Stimulated activated CD8-positive, alpha-beta memory T cell treated with anti-CD3 and anti-CD28 coated beads, Interleukin-12 subunit alpha, Interleukin-12 subunit beta, amount 100 ng/mL, for 4 hours (primary cell): ENCODE data around the gene ARL5C.
"Not testable (repeated sequence)": the region's sequence is repeated elsewhere in the genome, so short reads cannot be mapped to it uniquely, and the experiment has no call there.

Experiments
- DNase-seq: peaks from one replicate; pipeline ENCODE4 v3.0.0-alpha.2; 2020; ENCODE audit warnings: low read depth

ARL5C gene

GRCh38 chr17:39141294-39141693 is 24.7 kb downstream of the ARL5C start:
- no peak for DNase-seq

- no peak for DNase-seq
Observed at GRCh38 chr17:39139561-39139960, 26.4 kb downstream of the ARL5C start.

GRCh38 chr17:39139161-39139511 is 26.8 kb downstream of the ARL5C start:
- no peak for DNase-seq

GRCh38 chr17:39138431-39139160 is 27.4 kb downstream of the ARL5C start:
- DNase-seq, result no peak

- DNase-seq, result no peak
Observed at GRCh38 chr17:39134878-39135277, 31.1 kb downstream of the ARL5C start.

GRCh38 chr17:39132192-39132610 is 33.8 kb downstream of the ARL5C start:
- DNase-seq, result no peak

- no peak for DNase-seq
Observed at GRCh38 chr17:39131616-39132015, 34.3 kb downstream of the ARL5C start.

- DNase-seq, result no peak
Observed at GRCh38 chr17:39130205-39130604, 35.8 kb downstream of the ARL5C start.

GRCh38 chr17:39129544-39129943 is 36.4 kb downstream of the ARL5C start:
- DNase-seq, result not testable (repeated sequence)

GRCh38 chr17:39126436-39126835 is 39.5 kb downstream of the ARL5C start:
- no peak for DNase-seq

- no peak for DNase-seq
Observed at GRCh38 chr17:39125143-39125875, 40.7 kb downstream of the ARL5C start.

GRCh38 chr17:39123627-39124026 is 42.3 kb downstream of the ARL5C start:
- DNase-seq, result no peak

- DNase-seq, result no peak
Observed at GRCh38 chr17:39122991-39123390, 43.0 kb downstream of the ARL5C start.

- DNase-seq, result not testable (repeated sequence)
Observed at GRCh38 chr17:39121919-39122318, 44.0 kb downstream of the ARL5C start.

- DNase-seq, result no peak
Observed at GRCh38 chr17:39118674-39119419, 47.1 kb downstream of the ARL5C start.

GRCh38 chr17:39116224-39116623 is 49.7 kb downstream of the ARL5C start:
- DNase-seq, result no peak

- no peak for DNase-seq
Observed at GRCh38 chr17:39115135-39115534, 50.8 kb downstream of the ARL5C start.

- DNase-seq, result no peak
Observed at GRCh38 chr17:39114723-39115122, 51.2 kb downstream of the ARL5C start.

GRCh38 chr17:39113871-39114270 is 52.1 kb downstream of the ARL5C start:
- no peak for DNase-seq

GRCh38 chr17:39110435-39111136 is 55.4 kb downstream of the ARL5C start:
- DNase-seq, result no peak

- no peak for DNase-seq
Observed at GRCh38 chr17:39108461-39109375, 57.2 kb downstream of the ARL5C start.
